ENCODE results near the gene PTPRC. TPM values are rescaled to one million over a fixed set of nuclear protein-coding genes. Genes with fewer than 3 reads are reported as not detected.

Gene PTPRC
- total RNA-seq, 2 donors from 2014 or later, result 490 to 545 TPM

DNA sequence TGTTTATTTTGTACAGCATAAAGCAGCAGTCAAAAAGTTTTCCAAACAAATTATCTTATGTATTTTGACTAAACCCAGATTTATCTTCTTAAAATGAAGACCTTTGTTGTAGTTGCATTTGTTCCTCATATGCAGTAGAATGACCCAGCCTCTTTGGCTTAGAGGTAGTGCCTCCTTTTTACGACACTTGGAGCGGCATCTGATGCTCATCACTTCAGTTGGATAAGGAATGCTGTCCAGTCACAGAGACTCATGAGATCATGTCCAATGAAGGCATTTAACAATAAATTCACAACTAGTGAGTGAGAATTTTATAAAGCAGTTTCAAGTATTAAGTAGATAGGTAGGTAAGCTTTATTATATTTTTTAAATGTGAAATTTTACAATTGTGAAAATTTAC is 35.2 kb downstream of the PTPRC start:
- no peaks in the 10 kb centered on the region for H3K27me3 Mint-ChIP-seq (ENCODE audit: low read depth)
- DNase-seq, result no peak
- peaks cover 98% of the 10 kb centered on the region for H3K4me1 Mint-ChIP-seq (ENCODE audit: low read depth)
- H3K9me3 Mint-ChIP-seq, result peaks cover 0 to 1% of the 10 kb centered on the region in 2 donors
- peak overlapping the region; percentile 63 to 77 for H3K4me3 Mint-ChIP-seq
- H3K27ac Mint-ChIP-seq, result peak overlapping the region; percentile 99
- ATAC-seq (replicated peaks in 1 of 2), result no peak
- H3K36me3 Mint-ChIP-seq (ENCODE audit: insufficient read depth in 2 of 2), result peaks cover 18 to 41% of the 10 kb centered on the region in 2 donors

- H3K27ac Mint-ChIP-seq, result peak overlapping the region; percentile 97
Observed at GRCh38 chr1:198676253-198676652, 37.4 kb downstream of the PTPRC start.

DNA sequence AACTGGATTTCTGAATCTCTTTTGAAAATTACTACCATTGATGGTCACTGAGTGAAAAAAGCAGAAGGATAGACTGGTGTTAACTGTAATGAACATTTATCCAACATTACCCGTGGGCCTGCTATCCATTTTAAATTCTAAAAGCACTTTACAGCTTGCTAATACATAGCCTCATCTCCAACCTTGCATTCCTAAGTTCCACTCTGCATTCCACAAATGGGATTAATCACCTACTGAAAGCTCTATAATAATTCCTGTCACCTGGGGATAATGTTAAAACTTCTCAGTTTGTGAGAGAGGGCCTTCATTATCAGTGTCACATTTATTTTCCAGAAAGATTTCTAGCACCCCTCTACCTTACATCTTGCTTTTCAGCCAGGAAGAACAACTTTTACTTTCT is 38.2 kb downstream of the PTPRC start:
- ATAC-seq (replicated peaks in 1 of 2), result no peak
- peak overlapping the region; percentile 69 to 92 for H3K4me3 Mint-ChIP-seq
- peaks cover 0 to 1% of the 10 kb centered on the region in 2 donors for H3K9me3 Mint-ChIP-seq
- H3K36me3 Mint-ChIP-seq (ENCODE audit: insufficient read depth in 2 of 2), result peaks cover 12 to 34% of the 10 kb centered on the region in 2 donors
- peaks cover 96% of the 10 kb centered on the region for H3K4me1 Mint-ChIP-seq (ENCODE audit: low read depth)
- H3K27me3 Mint-ChIP-seq (ENCODE audit: low read depth), result no peaks in the 10 kb centered on the region
- DNase-seq, result no peak
- peak overlapping the region; percentile 97 for H3K27ac Mint-ChIP-seq

More at GRCh38 chr1:198676253-198676652, 37.4 kb downstream of the PTPRC start:
- ATAC-seq (replicated peaks in 1 of 2) (peak; percentile 56 to 64), DNase-seq (peak in 1 of 2 donors; percentile 39)
- Mint-ChIP-seq H3K4me1 (ENCODE audit: low read depth) (peaks cover 99% of the 10 kb centered on the region), H3K36me3 (ENCODE audit: insufficient read depth in 2 of 2) (peaks cover 17 to 42% of the 10 kb centered on the region in 2 donors), H3K4me3 (peak overlapping the region; percentile 69 to 92), H3K27me3 (ENCODE audit: low read depth) (no peaks in the 10 kb centered on the region), H3K9me3 (peaks cover 0 to 1% of the 10 kb centered on the region in 2 donors)

- H3K36me3 Mint-ChIP-seq (ENCODE audit: insufficient read depth in 2 of 2), result peaks cover 8 to 27% of the 10 kb centered on the region in 2 donors
Observed at GRCh38 chr1:198677871-198678270, 39.0 kb downstream of the PTPRC start.

DNA sequence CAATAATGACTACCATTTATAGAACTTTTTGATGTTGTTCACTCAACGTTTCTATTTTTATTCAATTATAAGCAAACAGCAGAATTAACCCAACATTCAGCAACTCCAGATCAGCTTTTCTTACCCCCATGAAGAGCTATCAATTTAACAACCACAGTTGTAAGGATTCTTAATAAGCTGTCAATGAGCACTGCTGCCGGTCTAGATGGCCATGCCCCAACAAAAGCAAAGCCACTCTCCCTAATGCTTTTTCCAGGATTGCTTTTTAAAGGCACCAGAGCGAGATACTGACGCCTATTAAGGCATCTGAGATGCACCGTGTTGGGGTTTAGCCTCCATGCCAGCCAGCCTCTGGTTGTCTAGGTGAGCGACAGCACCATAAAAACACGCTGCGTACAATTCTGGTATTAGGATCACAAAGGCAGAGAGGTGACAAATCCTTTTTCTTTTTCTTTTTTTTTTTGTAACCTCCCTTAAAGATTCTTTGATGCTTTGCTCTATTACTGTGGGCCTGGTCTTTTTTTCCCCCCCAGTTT is 39.5 kb downstream of the PTPRC start:
- H3K27me3 Mint-ChIP-seq (ENCODE audit: low read depth), result no peaks in the 10 kb centered on the region
- ATAC-seq (replicated peaks in 1 of 2) (peak in 1 of 2 donors; percentile 13), DNase-seq (peak in 1 of 2 donors; percentile 48)
- peaks cover 96% of the 10 kb centered on the region for H3K4me1 Mint-ChIP-seq (ENCODE audit: low read depth)
- H3K27ac Mint-ChIP-seq, result peak overlapping the region; percentile 97
- no peaks in the 10 kb centered on the region for H3K9me3 Mint-ChIP-seq
- peak overlapping the region; percentile 69 to 92 for H3K4me3 Mint-ChIP-seq
- H3K36me3 Mint-ChIP-seq (ENCODE audit: insufficient read depth in 2 of 2), result peaks cover 6 to 23% of the 10 kb centered on the region in 2 donors

More at GRCh38 chr1:198677871-198678270, 39.0 kb downstream of the PTPRC start:
- Mint-ChIP-seq H3K27me3 (ENCODE audit: low read depth) (no peaks in the 10 kb centered on the region), H3K27ac (peak overlapping the region; percentile 97), H3K4me3 (peak overlapping the region; percentile 69 to 92), H3K9me3 (peaks cover 0 to 1% of the 10 kb centered on the region in 2 donors), H3K4me1 (ENCODE audit: low read depth) (peaks cover 96% of the 10 kb centered on the region)
- ATAC-seq (replicated peaks in 1 of 2) (no peak), DNase-seq (no peak)

GRCh38 chr1:198678901-198679329 is 40.1 kb downstream of the PTPRC start:
- peak overlapping the region; percentile 69 to 92 for H3K4me3 Mint-ChIP-seq
- H3K4me1 Mint-ChIP-seq (ENCODE audit: low read depth), result peaks cover 96% of the 10 kb centered on the region
- H3K9me3 Mint-ChIP-seq, result no peaks in the 10 kb centered on the region
- H3K27me3 Mint-ChIP-seq (ENCODE audit: low read depth), result no peaks in the 10 kb centered on the region
- ATAC-seq (replicated peaks in 1 of 2), result peak; percentile 12 to 18
- peak; percentile 29 to 41 for DNase-seq
- H3K36me3 Mint-ChIP-seq (ENCODE audit: insufficient read depth in 2 of 2), result peaks cover 6 to 25% of the 10 kb centered on the region in 2 donors
- H3K27ac Mint-ChIP-seq, result peak overlapping the region; percentile 97

DNA sequence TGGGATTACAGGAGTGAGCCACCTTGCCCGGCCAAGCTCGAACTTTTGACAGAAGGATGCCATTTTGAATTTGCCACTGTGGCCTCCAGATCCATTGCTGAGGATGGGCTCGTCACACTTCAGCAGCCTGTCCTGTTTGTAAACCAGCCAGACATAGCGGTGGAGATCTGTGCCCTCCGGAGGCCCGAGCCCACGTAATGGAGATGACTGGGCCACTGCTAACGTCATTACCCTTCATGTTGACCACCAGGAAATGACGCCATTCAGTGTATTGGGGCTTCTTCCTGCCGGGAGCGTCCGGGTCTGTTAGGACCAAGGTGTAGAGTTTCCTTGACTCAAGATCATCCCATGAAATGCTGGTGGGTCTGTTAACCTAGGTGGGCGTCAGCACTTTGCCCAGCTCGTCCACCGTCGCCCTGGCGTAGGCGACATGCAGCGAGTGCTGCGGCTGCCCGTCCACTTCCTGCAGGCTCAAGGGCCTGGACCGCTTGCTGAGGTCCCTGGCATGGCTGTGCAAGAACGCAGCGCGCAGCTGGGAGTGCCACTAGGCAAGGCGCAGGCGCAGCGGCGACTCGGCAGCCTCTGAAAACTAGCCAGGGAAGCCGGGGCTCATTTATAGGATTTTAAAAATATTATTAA is 40.8 kb downstream of the PTPRC start:
- DNase-seq (peak; percentile 40 to 67), ATAC-seq (replicated peaks in 1 of 2) (peak in 1 of 2 donors; percentile 58)
- no peaks in the 10 kb centered on the region for H3K27me3 Mint-ChIP-seq (ENCODE audit: low read depth)
- H3K4me3 Mint-ChIP-seq, result peak overlapping the region; percentile 69 to 92
- peak overlapping the region; percentile 97 for H3K27ac Mint-ChIP-seq
- H3K36me3 Mint-ChIP-seq (ENCODE audit: insufficient read depth in 2 of 2), result peaks cover 6 to 22% of the 10 kb centered on the region in 2 donors
- peaks cover 97% of the 10 kb centered on the region for H3K4me1 Mint-ChIP-seq (ENCODE audit: low read depth)
- no peaks in the 10 kb centered on the region for H3K9me3 Mint-ChIP-seq

- Mint-ChIP-seq H3K36me3 (ENCODE audit: insufficient read depth in 2 of 2) (peaks cover 5 to 20% of the 10 kb centered on the region in 2 donors), H3K27me3 (ENCODE audit: low read depth) (no peaks in the 10 kb centered on the region), H3K4me3 (peak overlapping the region; percentile 69 to 92), H3K9me3 (no peaks in the 10 kb centered on the region), H3K27ac (peak overlapping the region; percentile 97), H3K4me1 (ENCODE audit: low read depth) (peaks cover 94% of the 10 kb centered on the region)
- no peak for DNase-seq
- ATAC-seq (replicated peaks in 1 of 2), result no peak
Observed at GRCh38 chr1:198680174-198680875, 41.5 kb downstream of the PTPRC start.

GRCh38 chr1:198681252-198681651 is 42.4 kb downstream of the PTPRC start:
- ATAC-seq (replicated peaks in 1 of 2) (no peak), DNase-seq (no peak)
- Mint-ChIP-seq H3K4me1 (ENCODE audit: low read depth) (peaks cover 94% of the 10 kb centered on the region), H3K27ac (peak overlapping the region; percentile 97), H3K4me3 (peak overlapping the region; percentile 74 to 92), H3K36me3 (ENCODE audit: insufficient read depth in 2 of 2) (peaks cover 4 to 18% of the 10 kb centered on the region in 2 donors), H3K9me3 (no peaks in the 10 kb centered on the region), H3K27me3 (ENCODE audit: low read depth) (no peaks in the 10 kb centered on the region)

GRCh38 chr1:198681831-198682759 is 43.3 kb downstream of the PTPRC start:
- peaks cover 4 to 21% of the 10 kb centered on the region in 2 donors for H3K36me3 Mint-ChIP-seq (ENCODE audit: insufficient read depth in 2 of 2)
- ATAC-seq (replicated peaks in 1 of 2) (peak; percentile 83 to 90), DNase-seq (peak; percentile 80 to 84)
- H3K9me3 Mint-ChIP-seq, result no peaks in the 10 kb centered on the region
- peaks cover 94% of the 10 kb centered on the region for H3K4me1 Mint-ChIP-seq (ENCODE audit: low read depth)
- peak overlapping the region; percentile 74 to 92 for H3K4me3 Mint-ChIP-seq
- peak overlapping the region; percentile 97 for H3K27ac Mint-ChIP-seq
- no peaks in the 10 kb centered on the region for H3K27me3 Mint-ChIP-seq (ENCODE audit: low read depth)

DNA sequence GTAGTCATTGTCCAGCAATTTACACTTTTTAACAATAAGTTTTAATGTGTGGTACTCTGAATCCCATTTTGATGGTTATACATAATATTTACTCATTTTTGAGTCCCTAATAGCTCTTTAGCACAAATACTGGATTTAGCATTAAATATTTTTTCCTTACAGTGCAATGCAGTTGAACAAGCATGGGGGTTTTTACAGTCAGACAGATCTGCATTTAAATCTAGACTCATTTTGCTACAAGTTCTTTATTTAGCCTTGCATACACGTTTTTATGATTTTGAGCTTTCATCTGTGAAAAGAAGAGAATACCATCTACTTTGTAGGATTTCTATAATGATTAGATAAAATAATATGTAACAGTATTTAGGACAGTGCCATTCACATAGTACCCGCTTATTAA is 44.0 kb downstream of the PTPRC start:
- no peak for DNase-seq
- ATAC-seq (replicated peaks in 1 of 2), result no peak
- Mint-ChIP-seq H3K4me1 (ENCODE audit: low read depth) (peaks cover 93% of the 10 kb centered on the region), H3K27ac (peak overlapping the region; percentile 97), H3K4me3 (peak overlapping the region; percentile 74 to 92), H3K9me3 (no peaks in the 10 kb centered on the region), H3K27me3 (ENCODE audit: low read depth) (no peaks in the 10 kb centered on the region), H3K36me3 (ENCODE audit: insufficient read depth in 2 of 2) (peaks cover 2 to 17% of the 10 kb centered on the region in 2 donors)

- no peaks in the 10 kb centered on the region for H3K27me3 Mint-ChIP-seq (ENCODE audit: low read depth)
- no peak for DNase-seq
- peaks cover 2 to 14% of the 10 kb centered on the region in 2 donors for H3K36me3 Mint-ChIP-seq (ENCODE audit: insufficient read depth in 2 of 2)
- H3K27ac Mint-ChIP-seq, result peak overlapping the region; percentile 97
- no peak for ATAC-seq (replicated peaks in 1 of 2)
- H3K9me3 Mint-ChIP-seq, result no peaks in the 10 kb centered on the region
- peaks cover 93% of the 10 kb centered on the region for H3K4me1 Mint-ChIP-seq (ENCODE audit: low read depth)
- H3K4me3 Mint-ChIP-seq, result peak overlapping the region; percentile 74 to 92
Observed at GRCh38 chr1:198683449-198683848, 44.6 kb downstream of the PTPRC start.
